HG02938 (cell line): ENCODE results near the gene PIGV.
"Not testable (repeated sequence)": the region's sequence is repeated elsewhere in the genome, so short reads cannot be mapped to it uniquely, and the experiment has no call there.

Experiments used
- ATAC-seq: cut with Tn5 transposase; IDR thresholded peaks from one replicate; pipeline ENCODE4 v1.9.1; 2021; ENCODE audit warnings: mild to moderate bottlenecking, moderate library complexity; ENCODE audit not compliant: unreplicated experiment

Gene PIGV

DNA sequence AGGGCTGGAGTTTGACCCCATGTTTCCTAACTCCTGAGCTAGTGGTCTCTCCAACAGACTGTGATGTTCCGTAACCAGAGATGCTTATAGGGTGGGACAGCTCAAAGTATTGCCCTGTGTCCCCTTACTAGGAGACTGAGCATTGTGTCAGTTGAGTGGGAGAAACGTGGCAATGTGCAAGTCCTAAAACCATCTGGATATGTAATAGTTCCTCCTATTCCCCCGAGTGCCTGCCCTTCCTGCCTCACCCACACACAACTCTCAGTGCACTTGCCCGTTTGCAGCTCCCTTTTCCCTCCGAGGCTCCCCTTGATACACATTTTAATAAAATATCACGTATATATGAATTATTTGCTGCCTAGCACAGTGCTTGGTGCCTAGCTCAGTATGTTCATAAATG, 3.4 kb downstream of the PIGV start:
- no peak for ATAC-seq

GRCh38 chr1:26791626-26792025, 3.9 kb downstream of the PIGV start:
- ATAC-seq = no peak

DNA sequence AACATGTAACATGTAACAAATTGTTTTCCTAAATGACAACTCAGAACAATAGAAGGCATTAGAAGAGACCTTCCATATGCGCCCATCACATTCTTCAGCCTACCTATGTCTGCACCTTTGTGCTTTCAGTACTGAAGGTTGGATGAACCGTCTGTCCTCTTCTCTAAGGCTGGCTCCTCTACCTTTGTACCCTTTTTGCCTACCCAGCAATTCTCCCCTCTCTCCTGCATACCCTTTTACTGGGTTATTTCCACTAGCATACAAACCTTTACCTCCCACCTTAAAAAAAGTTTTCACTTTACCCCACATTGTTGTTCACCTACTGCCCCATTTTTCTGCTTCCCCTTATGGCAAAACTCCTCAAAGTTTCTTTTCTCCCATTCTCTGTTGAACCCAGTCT, 5.2 kb downstream of the PIGV start:
- ATAC-seq = no peak

DNA sequence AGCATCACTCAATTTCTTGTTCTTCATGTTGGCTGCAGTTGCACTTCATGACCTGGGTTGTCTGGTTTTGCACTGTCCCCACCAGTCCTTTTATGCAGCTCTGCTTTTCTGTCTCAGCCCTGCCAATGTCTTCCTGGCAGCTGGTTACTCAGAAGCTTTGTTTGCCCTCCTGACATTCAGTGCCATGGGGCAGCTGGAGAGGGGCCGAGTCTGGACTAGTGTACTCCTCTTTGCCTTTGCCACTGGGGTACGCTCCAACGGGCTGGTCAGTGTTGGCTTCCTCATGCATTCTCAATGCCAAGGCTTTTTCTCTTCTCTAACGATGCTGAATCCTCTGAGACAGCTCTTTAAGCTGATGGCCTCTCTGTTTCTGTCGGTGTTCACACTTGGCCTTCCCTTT, 6.6 kb downstream of the PIGV start:
- ATAC-seq = no peak

GRCh38 chr1:26797627-26798026, 9.9 kb downstream of the PIGV start:
- ATAC-seq = no peak

DNA sequence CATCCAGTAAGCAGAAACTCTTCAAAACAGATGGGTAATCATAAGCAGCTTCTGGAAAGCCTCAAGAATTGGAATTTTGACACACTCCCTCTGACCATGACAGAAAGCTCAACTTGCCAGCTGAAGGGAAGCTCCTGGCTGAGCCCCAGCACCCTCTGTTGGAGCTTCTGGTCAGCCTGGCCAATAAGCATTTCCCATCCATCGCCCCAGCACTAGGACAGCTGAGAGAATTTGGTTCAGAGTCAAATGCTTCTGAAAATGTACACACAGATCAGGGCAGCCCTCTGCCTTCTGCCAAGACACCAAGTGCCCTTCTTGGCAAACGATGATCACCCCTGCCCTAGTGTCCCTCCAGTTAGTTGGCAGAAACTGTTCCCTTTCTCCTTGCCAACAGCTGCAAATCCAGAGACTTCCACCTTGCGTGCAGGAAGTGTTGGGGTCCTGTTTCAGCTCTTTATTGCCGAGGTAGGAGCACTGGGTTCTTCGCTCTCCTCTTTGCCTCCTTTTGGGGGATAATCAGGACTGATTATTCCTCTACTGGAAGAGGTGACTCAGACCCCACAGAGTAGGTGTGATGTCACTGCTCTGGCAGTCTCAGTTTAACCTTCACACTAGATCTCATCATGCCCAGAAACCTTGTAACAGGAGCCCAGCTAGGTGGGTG, 11.9 kb downstream of the PIGV start:
- no peak for ATAC-seq

- not testable (repeated sequence) for ATAC-seq
These were observed 16.2 kb downstream of the PIGV start for GRCh38 chr1:26803932-26804331.

GRCh38 chr1:26810105-26810504, 22.4 kb downstream of the PIGV start:
- not testable (repeated sequence) for ATAC-seq

DNA sequence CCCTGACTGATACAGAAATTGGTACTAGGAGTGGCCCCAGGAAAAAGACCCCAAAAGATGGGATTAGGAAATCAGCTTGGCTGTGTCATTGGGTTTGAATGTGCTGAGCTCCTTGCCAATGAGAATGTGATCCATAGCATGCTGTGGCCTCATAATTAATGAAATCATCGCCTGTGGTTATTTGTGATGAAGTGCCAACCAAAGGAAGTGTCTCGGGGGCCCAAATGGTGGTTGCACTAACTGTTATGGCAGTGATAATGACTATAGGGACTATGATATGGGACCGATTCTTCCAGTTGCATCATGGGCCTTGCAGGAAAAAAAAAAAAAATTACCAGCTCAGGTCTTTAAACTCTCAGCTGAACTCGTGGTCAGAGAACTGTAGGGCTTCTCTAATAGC, 23.3 kb downstream of the PIGV start:
- no peak for ATAC-seq

DNA sequence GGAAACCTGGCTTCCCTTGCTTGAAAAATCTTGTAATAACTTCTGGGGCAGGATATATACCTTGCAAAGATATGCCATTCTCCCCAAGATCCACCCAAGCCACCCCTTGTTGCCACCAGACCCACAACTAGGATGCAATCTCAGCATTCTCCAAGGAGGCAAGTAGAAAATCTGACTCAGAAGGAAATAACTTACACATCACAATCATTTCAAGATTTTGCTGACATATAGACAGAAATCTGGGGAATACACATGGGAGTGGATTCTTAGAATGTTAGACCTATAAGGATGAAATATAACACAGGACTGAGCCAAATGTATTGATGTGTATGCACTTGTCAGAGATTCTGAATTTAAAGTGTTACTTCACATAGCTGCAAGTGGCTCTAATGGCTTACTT, 24.0 kb downstream of the PIGV start:
- no peak for ATAC-seq

- no peak for ATAC-seq
These were observed 26.6 kb downstream of the PIGV start for GRCh38 chr1:26814377-26814776.

GRCh38 chr1:26814893-26815292, 27.1 kb downstream of the PIGV start:
- no peak for ATAC-seq

DNA sequence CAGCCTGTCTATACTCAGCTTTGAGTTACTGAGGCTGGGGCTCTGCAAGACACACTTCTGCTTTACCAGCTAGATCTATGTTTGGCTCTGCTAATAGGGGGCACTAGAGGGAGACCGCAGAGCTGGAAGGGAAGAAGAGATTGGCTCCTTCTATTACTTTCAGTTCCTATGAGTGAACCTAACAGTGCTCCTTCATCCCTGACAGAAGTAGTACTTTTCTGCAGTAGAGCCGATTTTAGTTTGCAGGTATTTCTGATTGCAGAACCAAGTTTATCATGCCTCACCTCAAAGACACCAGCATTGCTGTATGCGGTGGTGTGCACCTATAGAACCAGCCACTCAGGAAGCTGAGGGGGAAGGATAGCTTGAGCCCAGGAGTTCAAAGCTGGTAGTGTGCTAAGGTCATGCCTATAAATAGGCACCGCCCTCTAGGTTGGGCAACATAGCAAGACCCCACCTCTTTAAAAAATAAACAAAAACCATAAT, 33.1 kb downstream of the PIGV start:
- peak; percentile 76 for ATAC-seq

DNA sequence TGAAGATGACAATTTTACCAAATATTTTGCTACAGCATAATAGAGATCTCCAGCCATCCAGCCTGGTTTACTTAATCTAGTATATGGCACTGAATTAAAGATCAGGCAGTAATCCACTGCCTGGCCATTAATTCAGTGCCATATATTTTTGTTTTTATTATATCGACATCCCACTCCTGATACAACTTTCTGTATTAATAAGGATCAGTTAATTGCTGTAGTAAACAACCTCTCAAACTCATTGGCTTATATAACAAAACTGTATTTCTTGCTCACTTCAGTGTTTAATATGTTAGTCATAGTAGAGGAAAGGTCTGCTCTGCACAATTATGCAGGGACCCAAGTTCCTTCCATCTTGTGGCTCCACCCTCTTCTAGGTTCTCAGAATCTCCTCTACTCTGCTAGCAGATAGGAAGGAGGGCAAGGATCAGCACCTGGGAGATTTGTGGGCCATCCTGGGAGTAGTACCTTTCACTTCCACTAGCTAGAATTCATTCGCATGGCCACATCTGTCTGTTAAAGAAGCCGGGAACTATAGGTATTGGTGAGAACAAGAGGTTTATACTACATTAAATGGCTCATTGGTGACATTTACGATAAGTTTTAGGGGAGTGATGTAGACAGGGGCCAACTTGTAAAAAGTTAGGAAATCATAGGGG, 35.1 kb downstream of the PIGV start:
- no peak for ATAC-seq

DNA sequence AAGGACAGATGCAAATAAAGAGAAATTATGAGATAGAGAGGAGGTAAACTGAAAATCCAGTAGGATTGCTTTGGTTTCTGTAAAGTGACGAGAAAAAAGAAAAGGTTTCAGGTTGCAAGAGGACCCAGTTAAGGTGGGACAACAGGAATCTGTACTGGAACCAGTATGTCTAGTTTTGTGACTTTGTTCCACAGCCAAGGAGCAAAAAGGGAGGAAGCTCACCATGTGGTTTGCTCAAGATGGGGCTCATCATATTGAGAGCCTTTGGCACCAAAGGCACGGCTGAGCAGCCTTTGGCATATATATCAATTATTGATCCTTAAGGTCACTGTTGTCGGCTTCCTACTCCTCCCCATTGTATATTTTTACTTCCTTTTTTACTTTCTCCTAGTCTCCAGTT, 37.0 kb downstream of the PIGV start:
- no peak for ATAC-seq

GRCh38 chr1:26826261-26827105, 38.7 kb downstream of the PIGV start, which contains the start of gene ZDHHC18:
TSS of gene ZDHHC18 (plus strand) at chr1:26826688. CDS start at chr1:26826805, 117 bp downstream.
- peak; percentile 59 for ATAC-seq

- ATAC-seq = no peak
These were observed 39.4 kb downstream of the PIGV start for GRCh38 chr1:26827106-26827604.

- no peak for ATAC-seq
These were observed 39.9 kb downstream of the PIGV start for GRCh38 chr1:26827663-26828062.

GRCh38 chr1:26828411-26828991, 40.8 kb downstream of the PIGV start:
- no peak for ATAC-seq

DNA sequence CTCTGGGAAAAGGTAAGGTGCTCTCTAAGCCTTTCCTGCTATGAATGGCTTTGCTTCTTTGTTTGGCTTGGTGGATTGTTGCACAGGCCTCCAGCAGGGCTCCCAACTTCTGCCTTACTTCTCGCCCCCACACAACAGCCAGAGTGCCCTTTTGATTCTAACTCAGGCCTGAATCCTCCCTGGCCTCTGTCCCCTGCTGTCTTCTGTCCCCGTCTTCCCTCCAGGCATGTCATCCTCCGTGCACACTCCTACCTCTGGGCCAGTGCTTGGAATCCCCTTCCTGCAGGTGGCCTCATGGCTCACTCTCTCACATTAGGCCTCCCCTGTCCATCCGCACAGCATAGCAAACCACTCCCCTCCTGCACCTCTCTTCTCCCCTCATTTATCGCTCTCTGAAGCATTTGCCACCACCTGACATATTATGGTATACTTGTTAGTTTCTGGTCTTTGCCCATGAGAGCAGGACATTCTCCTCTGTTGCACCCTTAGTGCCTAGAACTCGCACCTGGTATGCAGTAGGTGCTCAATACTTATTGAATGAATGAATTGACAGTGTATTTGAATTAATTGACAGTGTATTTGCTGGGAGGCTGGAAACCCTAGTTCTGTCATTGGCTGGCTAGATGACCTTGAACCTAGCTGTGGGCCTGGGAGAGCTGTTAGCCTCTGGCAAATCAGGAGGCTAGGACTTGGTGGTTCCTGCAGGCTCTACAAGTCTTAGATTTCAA, 41.6 kb downstream of the PIGV start:
- no peak for ATAC-seq
